ENCODE results near the gene MAPKAP1. TPM values are rescaled to one million over a fixed set of nuclear protein-coding genes. Genes with fewer than 3 reads are reported as not detected.

The MAPKAP1 gene
- total RNA-seq, 1 donor from 2014 or later = 76.9 TPM

DNA sequence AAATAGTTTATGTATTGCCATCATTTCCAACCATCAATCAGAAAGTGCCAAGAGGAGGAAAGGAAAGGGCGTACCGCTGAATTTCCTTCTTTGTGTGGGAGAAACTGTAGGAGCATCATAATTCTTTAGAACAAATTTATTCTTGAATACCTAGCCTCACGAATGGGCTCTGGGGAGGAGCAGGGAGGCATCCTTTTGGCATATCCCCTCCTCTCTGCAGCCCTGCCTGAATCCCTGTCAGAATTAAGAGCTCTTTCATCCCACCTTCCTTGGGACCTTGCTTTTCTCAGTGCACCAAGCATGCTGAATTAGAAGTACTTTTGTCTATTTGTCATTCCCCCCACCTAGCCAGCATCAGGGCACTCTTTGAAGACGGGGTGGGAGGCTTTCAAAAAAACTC, 189.4 kb downstream of the MAPKAP1 start:
- peaks cover 28% of the 10 kb centered on the region for H3K4me1 Mint-ChIP-seq (ENCODE audit: unreplicated experiment)
- no peak overlapping the region for H3K27ac Mint-ChIP-seq (ENCODE audit: unreplicated experiment)
- TF ChIP-seq, protein P1, sequence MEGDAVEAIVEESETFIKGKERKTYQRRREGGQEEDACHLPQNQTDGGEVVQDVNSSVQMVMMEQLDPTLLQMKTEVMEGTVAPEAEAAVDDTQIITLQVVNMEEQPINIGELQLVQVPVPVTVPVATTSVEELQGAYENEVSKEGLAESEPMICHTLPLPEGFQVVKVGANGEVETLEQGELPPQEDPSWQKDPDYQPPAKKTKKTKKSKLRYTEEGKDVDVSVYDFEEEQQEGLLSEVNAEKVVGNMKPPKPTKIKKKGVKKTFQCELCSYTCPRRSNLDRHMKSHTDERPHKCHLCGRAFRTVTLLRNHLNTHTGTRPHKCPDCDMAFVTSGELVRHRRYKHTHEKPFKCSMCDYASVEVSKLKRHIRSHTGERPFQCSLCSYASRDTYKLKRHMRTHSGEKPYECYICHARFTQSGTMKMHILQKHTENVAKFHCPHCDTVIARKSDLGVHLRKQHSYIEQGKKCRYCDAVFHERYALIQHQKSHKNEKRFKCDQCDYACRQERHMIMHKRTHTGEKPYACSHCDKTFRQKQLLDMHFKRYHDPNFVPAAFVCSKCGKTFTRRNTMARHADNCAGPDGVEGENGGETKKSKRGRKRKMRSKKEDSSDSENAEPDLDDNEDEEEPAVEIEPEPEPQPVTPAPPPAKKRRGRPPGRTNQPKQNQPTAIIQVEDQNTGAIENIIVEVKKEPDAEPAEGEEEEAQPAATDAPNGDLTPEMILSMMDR (IDR thresholded peaks at IDR 0.05) = no peak
- H3K36me3 Mint-ChIP-seq (ENCODE audit: unreplicated experiment) = peaks cover 2% of the 10 kb centered on the region
- H3K27me3 Mint-ChIP-seq (ENCODE audit: unreplicated experiment) = no peaks in the 10 kb centered on the region
- no peaks in the 10 kb centered on the region for H3K9me3 Mint-ChIP-seq (ENCODE audit: unreplicated experiment)
- no peak overlapping the region for H3K4me3 Mint-ChIP-seq (ENCODE audit: unreplicated experiment)
- DNase-seq (ENCODE audit: extremely low spot score, unreplicated experiment) = no peak

DNA sequence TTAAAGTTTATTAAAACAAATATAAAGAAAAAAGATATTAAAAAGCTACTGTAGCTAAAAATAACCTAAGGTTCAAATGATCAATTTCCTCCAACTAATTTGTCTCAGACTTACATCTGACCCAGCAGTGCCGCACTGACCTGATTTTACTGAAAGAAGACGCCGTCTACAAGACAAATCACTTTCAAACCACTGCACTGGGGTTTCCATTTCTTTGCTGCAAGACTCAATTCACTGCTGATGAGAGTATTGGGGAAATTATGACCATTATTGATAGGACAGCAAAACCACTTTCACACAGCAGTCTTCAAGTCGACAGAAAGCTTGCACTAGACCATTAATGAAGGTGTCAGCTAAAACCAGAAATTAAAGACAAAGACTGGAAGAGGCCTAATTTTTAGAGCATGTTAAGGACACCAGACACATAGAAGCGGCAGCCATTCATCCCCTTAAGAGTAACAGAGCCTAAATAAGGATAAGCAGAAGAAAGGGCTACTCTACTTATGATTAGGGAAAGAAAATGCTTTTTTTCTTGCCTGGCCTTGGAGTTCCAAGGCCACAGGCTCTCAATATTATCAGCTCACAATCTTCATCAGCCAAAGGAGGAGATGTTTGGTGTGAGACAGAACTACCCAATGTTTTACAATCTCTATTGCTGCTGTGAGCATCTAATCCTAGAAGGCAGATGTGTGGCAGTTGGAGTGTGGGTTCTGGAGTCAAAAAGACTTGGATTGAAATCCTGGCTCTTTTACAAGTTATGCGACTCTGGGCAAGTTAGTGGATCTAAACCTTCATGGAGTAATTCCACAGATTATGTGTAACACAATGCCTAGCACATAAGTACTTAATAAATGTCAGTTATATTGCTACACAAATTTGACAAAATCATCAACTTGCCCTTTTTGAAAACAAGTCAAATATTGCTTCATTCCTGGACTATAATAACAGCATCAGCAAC, 190.7 kb downstream of the MAPKAP1 start:
- Mint-ChIP-seq H3K9me3 (ENCODE audit: unreplicated experiment) (no peaks in the 10 kb centered on the region), H3K36me3 (ENCODE audit: unreplicated experiment) (peaks cover 2% of the 10 kb centered on the region), H3K4me3 (ENCODE audit: unreplicated experiment) (no peak overlapping the region), H3K27ac (ENCODE audit: unreplicated experiment) (no peak overlapping the region), H3K27me3 (ENCODE audit: unreplicated experiment) (no peaks in the 10 kb centered on the region), H3K4me1 (ENCODE audit: unreplicated experiment) (peaks cover 25% of the 10 kb centered on the region)
- TF ChIP-seq, protein P1 (IDR thresholded peaks at IDR 0.05) = no peak
- DNase-seq (ENCODE audit: extremely low spot score, unreplicated experiment) = no peak

GRCh38 chr9:125515281-125515680, 191.7 kb downstream of the MAPKAP1 start:
- Mint-ChIP-seq H3K27me3 (ENCODE audit: unreplicated experiment) (no peaks in the 10 kb centered on the region), H3K4me1 (ENCODE audit: unreplicated experiment) (peaks cover 29% of the 10 kb centered on the region), H3K9me3 (ENCODE audit: unreplicated experiment) (no peaks in the 10 kb centered on the region), H3K4me3 (ENCODE audit: unreplicated experiment) (no peak overlapping the region), H3K36me3 (ENCODE audit: unreplicated experiment) (peaks cover 2% of the 10 kb centered on the region), H3K27ac (ENCODE audit: unreplicated experiment) (no peak overlapping the region)
- TF ChIP-seq, protein P1 (IDR thresholded peaks at IDR 0.05) = no peak
- DNase-seq (ENCODE audit: extremely low spot score, unreplicated experiment) = no peak

DNA sequence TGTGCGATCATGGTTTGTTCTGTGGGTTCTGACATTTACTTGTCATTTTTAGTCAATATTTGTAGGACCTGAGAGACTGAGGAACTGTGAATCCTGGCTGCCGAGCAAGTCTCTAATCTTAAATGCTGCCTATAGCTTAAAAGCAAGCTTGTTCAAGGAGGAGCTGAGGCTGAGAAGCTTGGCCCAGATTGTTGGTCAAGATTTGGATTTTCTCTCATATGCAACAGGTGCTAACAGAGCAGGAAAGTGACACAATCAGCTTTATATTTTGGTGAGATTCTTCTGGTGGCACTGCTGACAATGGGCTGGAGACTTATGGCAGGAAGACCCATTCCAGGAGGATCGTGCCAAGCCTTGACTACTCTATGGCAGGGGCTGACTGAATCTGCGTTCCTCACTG, 192.5 kb downstream of the MAPKAP1 start:
- peaks cover 2% of the 10 kb centered on the region for H3K36me3 Mint-ChIP-seq (ENCODE audit: unreplicated experiment)
- no peaks in the 10 kb centered on the region for H3K9me3 Mint-ChIP-seq (ENCODE audit: unreplicated experiment)
- H3K27ac Mint-ChIP-seq (ENCODE audit: unreplicated experiment) = no peak overlapping the region
- H3K4me1 Mint-ChIP-seq (ENCODE audit: unreplicated experiment) = peaks cover 37% of the 10 kb centered on the region
- no peaks in the 10 kb centered on the region for H3K27me3 Mint-ChIP-seq (ENCODE audit: unreplicated experiment)
- H3K4me3 Mint-ChIP-seq (ENCODE audit: unreplicated experiment) = no peak overlapping the region
- TF ChIP-seq, protein P1 (IDR thresholded peaks at IDR 0.05) = no peak
- no peak for DNase-seq (ENCODE audit: extremely low spot score, unreplicated experiment)

DNA sequence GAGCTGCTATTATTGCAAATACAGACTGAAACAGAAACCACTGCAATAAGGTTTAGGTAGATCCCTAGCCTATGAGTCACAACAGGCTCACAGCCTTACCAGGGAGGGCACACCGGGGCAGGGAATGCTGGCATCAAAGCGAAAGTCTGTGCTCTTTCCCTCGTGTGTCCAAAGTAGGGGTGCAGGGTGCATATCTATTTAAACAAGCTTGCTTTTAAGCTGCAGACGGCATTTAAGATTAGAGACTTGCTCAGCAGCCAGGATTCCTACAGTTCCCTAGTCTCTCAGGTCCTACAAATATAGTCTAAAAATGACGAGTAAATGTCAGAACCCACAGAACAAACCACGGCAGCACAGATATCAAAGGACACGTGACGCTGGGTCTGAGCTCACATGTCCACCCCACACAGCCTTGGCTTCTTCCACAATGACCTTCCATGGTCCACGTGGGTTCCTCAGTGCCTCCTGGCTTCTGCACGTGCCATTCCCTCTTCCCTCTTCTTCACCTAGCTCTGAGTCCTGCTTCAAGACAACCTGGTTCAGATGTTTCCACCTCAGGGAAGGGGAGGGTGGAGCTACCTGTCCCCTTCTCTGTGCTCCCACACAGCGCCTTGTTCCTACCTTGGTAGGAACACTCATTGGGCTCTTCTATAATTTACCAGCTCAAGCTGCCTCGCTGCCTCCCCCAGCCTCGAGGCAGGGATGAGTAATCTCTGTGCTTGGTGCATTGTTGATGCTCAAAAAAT, 193.2 kb downstream of the MAPKAP1 start:
- Mint-ChIP-seq H3K27me3 (ENCODE audit: unreplicated experiment) (no peaks in the 10 kb centered on the region), H3K9me3 (ENCODE audit: unreplicated experiment) (no peaks in the 10 kb centered on the region), H3K4me3 (ENCODE audit: unreplicated experiment) (no peak overlapping the region), H3K27ac (ENCODE audit: unreplicated experiment) (no peak overlapping the region), H3K4me1 (ENCODE audit: unreplicated experiment) (peaks cover 42% of the 10 kb centered on the region), H3K36me3 (ENCODE audit: unreplicated experiment) (peaks cover 2% of the 10 kb centered on the region)
- DNase-seq (ENCODE audit: extremely low spot score, unreplicated experiment) = no peak
- TF ChIP-seq, protein P1 (IDR thresholded peaks at IDR 0.05) = no peak
